Measurements from ENCODE around the gene TMEM59.
"Not testable (repeated sequence)": the region's sequence is repeated elsewhere in the genome, so short reads cannot be mapped to it uniquely, and the experiment has no call there.

DNA sequence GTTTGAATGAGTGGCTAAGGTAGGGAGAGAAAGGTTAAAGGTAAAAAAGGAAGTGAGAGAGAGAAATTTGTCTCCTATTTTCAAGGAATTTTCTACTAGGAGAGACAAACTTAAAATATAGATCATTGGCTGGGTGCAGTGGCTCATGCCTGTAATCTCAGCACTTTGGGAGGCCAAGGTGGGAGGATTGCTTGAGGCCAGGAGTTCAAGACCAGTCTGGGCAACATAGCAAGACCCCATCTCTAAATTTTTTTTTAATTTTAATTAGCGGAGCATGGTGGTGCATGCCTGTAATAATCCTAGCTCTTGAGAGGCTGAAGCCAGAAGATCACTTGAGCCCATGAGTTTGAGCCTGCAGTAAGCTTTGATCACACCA is 41.7 kb upstream of the TMEM59 start:
- TF ChIP-seq, protein P1, sequence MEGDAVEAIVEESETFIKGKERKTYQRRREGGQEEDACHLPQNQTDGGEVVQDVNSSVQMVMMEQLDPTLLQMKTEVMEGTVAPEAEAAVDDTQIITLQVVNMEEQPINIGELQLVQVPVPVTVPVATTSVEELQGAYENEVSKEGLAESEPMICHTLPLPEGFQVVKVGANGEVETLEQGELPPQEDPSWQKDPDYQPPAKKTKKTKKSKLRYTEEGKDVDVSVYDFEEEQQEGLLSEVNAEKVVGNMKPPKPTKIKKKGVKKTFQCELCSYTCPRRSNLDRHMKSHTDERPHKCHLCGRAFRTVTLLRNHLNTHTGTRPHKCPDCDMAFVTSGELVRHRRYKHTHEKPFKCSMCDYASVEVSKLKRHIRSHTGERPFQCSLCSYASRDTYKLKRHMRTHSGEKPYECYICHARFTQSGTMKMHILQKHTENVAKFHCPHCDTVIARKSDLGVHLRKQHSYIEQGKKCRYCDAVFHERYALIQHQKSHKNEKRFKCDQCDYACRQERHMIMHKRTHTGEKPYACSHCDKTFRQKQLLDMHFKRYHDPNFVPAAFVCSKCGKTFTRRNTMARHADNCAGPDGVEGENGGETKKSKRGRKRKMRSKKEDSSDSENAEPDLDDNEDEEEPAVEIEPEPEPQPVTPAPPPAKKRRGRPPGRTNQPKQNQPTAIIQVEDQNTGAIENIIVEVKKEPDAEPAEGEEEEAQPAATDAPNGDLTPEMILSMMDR (IDR thresholded peaks at IDR 0.05 in 8 of 11, conservative IDR thresholded peaks at IDR 0.05 in 3 of 11) = not testable (repeated sequence)
- TF ChIP-seq POLR2A, POLR2AphosphoS5 (IDR thresholded peaks at IDR 0.05): not testable (repeated sequence)

Data from spleen (tissue), 7 donors.